GM18909 (cell line): ENCODE data around the gene PLXNA4.

Source experiments
- ATAC-seq: cut with Tn5 transposase; IDR thresholded peaks from one replicate; pipeline ENCODE4 v1.9.1; 2021; ENCODE audit warnings: mild to moderate bottlenecking; ENCODE audit not compliant: unreplicated experiment, poor library complexity

PLXNA4 gene

GRCh38 chr7:132257253-132257652 is 319.0 kb downstream of the PLXNA4 start:
- no peak for ATAC-seq

- no peak for ATAC-seq
These were observed 319.5 kb downstream of the PLXNA4 start for GRCh38 chr7:132256721-132257212.

DNA sequence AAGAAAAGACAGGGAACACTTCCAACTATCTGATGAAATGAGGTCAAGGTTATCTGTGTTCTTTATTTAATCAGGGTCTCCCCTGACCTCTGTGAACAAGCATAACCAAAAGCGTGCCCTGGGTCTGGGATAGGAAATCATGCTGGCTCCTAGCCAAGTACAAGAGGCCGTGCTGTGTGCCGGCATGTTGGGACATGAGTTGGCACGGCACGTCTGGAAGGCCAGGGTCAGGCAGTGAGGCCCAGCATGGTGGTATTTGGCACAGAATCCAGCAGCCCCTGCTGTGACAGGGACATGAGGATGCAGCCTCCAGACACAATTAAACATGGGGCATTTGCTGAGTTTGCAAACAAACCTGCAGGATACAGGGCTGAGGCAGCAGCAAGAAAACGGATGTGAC is 320.4 kb downstream of the PLXNA4 start:
- ATAC-seq: no peak

DNA sequence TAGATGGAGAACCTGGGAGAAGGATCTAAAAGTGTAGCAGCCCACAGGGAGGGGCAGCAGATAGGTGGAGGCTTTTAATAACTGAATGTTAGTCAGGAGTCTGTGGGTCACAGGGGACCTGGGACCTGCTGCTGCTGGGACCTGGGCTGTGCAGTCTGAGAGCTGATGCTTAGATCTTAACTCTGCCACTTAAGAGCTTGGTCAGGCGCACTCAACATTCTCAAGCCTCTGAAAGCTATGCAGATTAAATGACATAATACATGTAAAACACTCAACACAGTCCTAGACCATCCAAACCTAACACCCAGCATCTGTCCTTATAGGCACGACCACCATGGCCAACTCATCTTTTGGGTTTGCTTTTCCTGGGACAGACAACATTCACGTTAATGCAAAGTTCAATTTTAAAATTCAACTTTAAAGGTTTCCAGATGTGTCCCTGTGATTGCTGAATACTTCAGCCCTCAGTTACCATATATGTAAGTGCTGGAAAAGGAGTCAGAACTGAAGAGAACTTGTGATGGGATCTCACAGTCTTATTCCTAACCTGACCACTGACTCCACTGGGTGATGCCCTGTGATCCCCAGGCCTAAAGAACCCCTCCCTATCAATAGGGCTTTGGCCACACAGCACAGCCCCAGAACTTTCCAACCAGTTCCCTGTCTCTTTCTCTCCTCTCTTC is 321.0 kb downstream of the PLXNA4 start:
- no peak for ATAC-seq

DNA sequence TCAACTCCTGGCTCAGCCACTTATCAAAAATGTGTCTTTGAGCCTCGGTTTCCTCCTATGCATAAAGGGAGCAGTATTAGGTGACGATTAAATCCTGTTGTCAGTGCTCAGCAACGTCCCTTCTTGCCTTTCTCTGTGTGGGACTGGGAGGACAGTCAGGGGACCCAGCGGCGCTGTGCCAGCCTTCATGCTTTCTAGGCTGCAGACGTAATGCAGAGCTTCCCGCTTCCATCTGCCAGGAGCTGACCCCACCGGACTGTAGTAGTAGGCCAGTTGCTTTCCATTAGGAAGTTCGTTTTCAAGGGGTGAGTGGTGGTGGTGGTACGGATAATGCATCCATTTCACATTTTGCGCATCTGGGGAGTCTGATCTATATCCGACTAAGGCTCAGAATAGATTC is 321.8 kb downstream of the PLXNA4 start:
- no peak for ATAC-seq

- no peak for ATAC-seq
These were observed 323.5 kb downstream of the PLXNA4 start for GRCh38 chr7:132252793-132253100.

- no peak for ATAC-seq
These were observed 325.0 kb downstream of the PLXNA4 start for GRCh38 chr7:132251327-132251659.

GRCh38 chr7:132250480-132251326 is 325.6 kb downstream of the PLXNA4 start:
- ATAC-seq: no peak

- ATAC-seq: no peak
These were observed 326.9 kb downstream of the PLXNA4 start for GRCh38 chr7:132249256-132249971.

DNA sequence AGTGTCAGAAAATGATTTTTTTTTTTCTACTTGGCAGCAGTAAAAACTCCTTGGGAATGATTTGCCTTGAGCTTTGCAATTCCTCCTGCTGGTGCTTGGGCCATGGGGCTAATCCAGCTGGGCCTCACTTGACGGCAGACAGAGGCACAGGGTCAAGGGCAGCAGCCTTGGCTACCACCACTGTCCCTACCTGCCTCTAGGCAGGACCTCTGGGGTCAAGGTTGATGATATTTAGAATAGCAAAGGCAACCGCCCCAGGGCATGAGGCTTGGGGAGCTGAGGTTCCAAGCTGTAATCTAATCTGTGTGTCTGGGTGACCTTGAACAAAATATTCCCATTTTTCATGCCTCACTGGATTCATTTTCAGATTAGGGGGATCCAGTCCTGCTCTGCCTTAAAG is 327.4 kb downstream of the PLXNA4 start:
- no peak for ATAC-seq

GRCh38 chr7:132247995-132248618 is 328.2 kb downstream of the PLXNA4 start:
- no peak for ATAC-seq

DNA sequence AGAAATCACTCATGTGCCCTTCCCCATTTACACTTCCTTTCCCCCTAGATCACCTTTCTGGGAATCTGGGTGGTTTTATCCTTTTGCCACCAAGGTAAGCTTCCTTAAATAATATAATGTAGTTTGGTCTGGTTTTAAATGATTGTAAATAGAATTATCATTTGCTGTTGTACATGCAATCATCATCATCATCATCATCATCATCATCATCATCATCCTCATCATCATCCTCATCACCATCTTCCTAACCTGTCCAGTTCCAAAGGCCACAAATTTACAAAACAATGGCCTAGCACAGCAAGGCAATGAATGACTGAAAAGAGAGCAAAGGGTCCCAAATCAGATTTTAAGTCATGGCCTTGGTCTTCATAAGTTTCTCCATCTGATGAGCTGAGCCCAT is 329.7 kb downstream of the PLXNA4 start:
- ATAC-seq: no peak

- ATAC-seq: no peak
These were observed 330.7 kb downstream of the PLXNA4 start for GRCh38 chr7:132245539-132245938.

- no peak for ATAC-seq
These were observed 331.3 kb downstream of the PLXNA4 start for GRCh38 chr7:132244903-132245480.

- no peak for ATAC-seq
These were observed 332.8 kb downstream of the PLXNA4 start for GRCh38 chr7:132243463-132243862.

GRCh38 chr7:132243051-132243450 is 333.2 kb downstream of the PLXNA4 start:
- ATAC-seq: no peak

DNA sequence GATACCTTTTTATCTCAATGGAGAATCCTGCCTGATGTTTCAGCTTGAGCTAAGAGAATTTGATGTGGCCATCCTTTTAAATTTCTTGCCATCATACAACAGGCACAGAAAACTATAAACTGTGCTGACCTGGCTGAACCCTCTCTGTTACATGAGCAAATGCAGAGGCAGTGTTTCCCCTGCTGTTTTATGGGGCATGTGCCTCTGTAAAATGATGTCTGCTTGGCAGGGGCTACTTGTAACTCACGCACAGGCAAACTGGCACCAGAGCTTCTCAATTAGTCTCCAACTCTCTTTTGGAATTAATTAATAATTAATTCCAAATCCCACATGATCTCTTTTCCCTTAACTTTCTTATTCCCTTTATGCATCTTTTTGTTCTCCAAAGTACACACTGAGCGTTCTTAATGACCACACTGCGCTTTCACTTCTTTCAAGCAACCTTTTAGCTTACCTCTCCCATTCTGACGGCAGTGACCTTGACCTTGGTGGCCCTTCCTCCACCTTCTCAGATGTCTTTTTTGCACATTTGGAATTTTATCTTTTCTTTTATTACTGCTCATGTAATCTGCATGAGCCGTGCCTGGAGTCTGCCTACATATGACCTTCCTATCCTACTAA is 334.0 kb downstream of the PLXNA4 start:
- no peak for ATAC-seq

- no peak for ATAC-seq
These were observed 335.3 kb downstream of the PLXNA4 start for GRCh38 chr7:132240821-132241422.

- ATAC-seq: no peak
These were observed 336.0 kb downstream of the PLXNA4 start for GRCh38 chr7:132240262-132240661.
